ENCODE measurements around the gene TENT4A. TPM values are rescaled to one million over a fixed set of nuclear protein-coding genes. Genes with fewer than 3 reads are reported as not detected.

TENT4A gene
- total and polyA plus RNA-seq, 10 of the 15 experiments (the other 5 are each of a cell fraction or from before 2014, with no cell fraction given): 1.4 to 30.6 (median 12.5) TPM

DNA sequence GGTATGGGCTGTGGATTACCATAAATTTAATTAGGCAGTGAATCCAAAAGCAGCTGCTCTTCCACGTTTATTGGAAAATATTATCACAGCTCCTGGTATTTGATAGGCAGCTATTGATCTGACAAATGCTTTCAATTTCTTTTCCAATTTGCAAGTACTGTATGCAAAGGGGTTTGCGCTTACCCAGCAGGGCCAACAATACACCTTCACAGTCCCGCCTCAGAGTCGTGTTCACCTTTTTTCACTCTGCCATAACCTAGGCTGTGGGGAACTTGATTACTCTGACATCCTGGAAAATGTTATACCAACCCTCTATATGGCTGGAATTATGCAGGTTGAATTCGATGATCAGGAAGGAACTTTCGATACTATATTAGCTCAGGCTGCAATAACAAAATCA lies 32.3 kb upstream of the TENT4A start:
- ChIA-PET CTCF (interaction anchor here (1.4 kb wide), 1 partner anchor 28 kb away, joined by 5 read pairs; no protein-coding TSS in a partner anchor), POLR2A (no interaction called here), SMC1A (ENCODE audit: uncharacterized antibody, unreplicated experiment) (no interaction called here), RAD21 (ENCODE audit: unreplicated experiment) (no interaction called here)
- FAIRE-seq (no peak), ATAC-seq (no peak), DNase-seq (ENCODE audit: low read depth, low spot score) (no peak)
- Histone ChIP-seq H3K79me2 (ENCODE audit: control insufficient read depth, insufficient read depth, low read length) (no peaks in the 10 kb centered on the region), H3K4me1 (ENCODE audit: control insufficient read depth, insufficient read depth, low read length) (no peaks in the 10 kb centered on the region), H4K20me1 (ENCODE audit: control insufficient read depth, insufficient read depth) (no peaks in the 10 kb centered on the region), H2AFZ (ENCODE audit: control insufficient read depth, low read depth, low read length) (no peak overlapping the region), H3K4me3 (no peak overlapping the region), H3K27me3 (replicated peaks in 1 of 2; ENCODE audit: control insufficient read depth in 2 of 2, insufficient read depth in 2 of 2, low read length in 1 of 2) (no peaks in the 10 kb centered on the region), H3K9ac (ENCODE audit: control insufficient read depth, insufficient read depth, low read length) (no peak overlapping the region), H3K9me3 (replicated peaks; ENCODE audit: control insufficient read depth, insufficient read depth, low read length) (no peaks in the 10 kb centered on the region; the same call in 2 of the 3 replicates), H3K27ac (ENCODE audit: control insufficient read depth, insufficient read depth) (no peak overlapping the region), H3K36me3 (ENCODE audit: control insufficient read depth in 2 of 2, insufficient read depth in 2 of 2, low read length in 1 of 2) (no peaks in the 10 kb centered on the region), H3K4me2 (ENCODE audit: control insufficient read depth, insufficient read depth) (no peak overlapping the region)
- 55% methylated on average over 6 of the region's 6 CpGs for WGBS (ENCODE audit: insufficient coverage, insufficient replicate concordance, low lambda C conversion rate, missing lambda C conversion rate)
- BruUV-seq (replicated peaks): no TSS peak
- in situ Hi-C loops (cut with MboI) (no loop called here), intact Hi-C loops (cut with micrococcal nuclease; ENCODE audit: unreplicated experiment) (no loop called here)
- no peak for TF ChIP-seq HDAC6 (IDR thresholded peaks at IDR 0.05; ENCODE audit: unreplicated experiment)
- TF ChIP-seq IKZF1 (conservative IDR thresholded peaks at IDR 0.05): no peak
- no peak for TF ChIP-seq NFXL1 (IDR thresholded peaks at IDR 0.05; ENCODE audit: borderline replicate concordance)
- TF ChIP-seq HDAC2 (IDR thresholded peaks at IDR 0.05): no peak
- no peak for TF ChIP-seq MTA3 (IDR thresholded peaks at IDR 0.05; ENCODE audit: borderline replicate concordance, low read length)
- no peak for TF ChIP-seq TARDBP (IDR thresholded peaks at IDR 0.05; ENCODE audit: borderline replicate concordance)
- TF ChIP-seq CEBPB (IDR thresholded peaks at IDR 0.05; ENCODE audit: borderline replicate concordance in 1 of 2, low read depth in 2 of 2, low read length in 2 of 2): no peak

GRCh38 chr5:6681682-6682081 lies 31.6 kb upstream of the TENT4A start:
- FAIRE-seq (peak; percentile 23), DNase-seq (ENCODE audit: low read depth, low spot score) (no peak), ATAC-seq (no peak)
- 23% methylated on average over 2 of the region's 2 CpGs for WGBS (ENCODE audit: insufficient coverage, insufficient replicate concordance, low lambda C conversion rate, missing lambda C conversion rate)
- RAD21 ChIA-PET (ENCODE audit: unreplicated experiment): no interaction called here
- CTCF ChIA-PET: interaction anchor here (0.6 to 1.0 kb wide), 2 partner anchors 21 to 48 kb away, joined by 3 read pairs; no protein-coding TSS in a partner anchor
- POLR2A ChIA-PET: no interaction called here
- Histone ChIP-seq H3K27ac (ENCODE audit: control insufficient read depth, insufficient read depth) (no peak overlapping the region), H3K9me3 (replicated peaks; ENCODE audit: control insufficient read depth, insufficient read depth, low read length) (no peaks in the 10 kb centered on the region; the same call in 2 of the 3 replicates), H3K4me3 (no peak overlapping the region), H3K36me3 (ENCODE audit: control insufficient read depth in 2 of 2, insufficient read depth in 2 of 2, low read length in 1 of 2) (no peaks in the 10 kb centered on the region), H4K20me1 (ENCODE audit: control insufficient read depth, insufficient read depth) (no peaks in the 10 kb centered on the region), H3K4me2 (ENCODE audit: control insufficient read depth, insufficient read depth) (no peak overlapping the region), H3K79me2 (ENCODE audit: control insufficient read depth, insufficient read depth, low read length) (no peaks in the 10 kb centered on the region), H3K4me1 (ENCODE audit: control insufficient read depth, insufficient read depth, low read length) (no peaks in the 10 kb centered on the region), H2AFZ (ENCODE audit: control insufficient read depth, low read depth, low read length) (no peak overlapping the region), H3K27me3 (replicated peaks in 1 of 2; ENCODE audit: control insufficient read depth in 2 of 2, insufficient read depth in 2 of 2, low read length in 1 of 2) (0 out of 4 replicates have a peak, but pooled peaks cover 0 to 2% of the 10 kb centered on the region in 2 experiments), H3K9ac (ENCODE audit: control insufficient read depth, insufficient read depth, low read length) (no peak overlapping the region)
- SMC1A ChIA-PET (ENCODE audit: uncharacterized antibody, unreplicated experiment): no interaction called here
- BruUV-seq (replicated peaks): no TSS peak
- in situ Hi-C loops (cut with MboI): no loop called here
- intact Hi-C loops (cut with micrococcal nuclease; ENCODE audit: unreplicated experiment): no loop called here
- no peak for TF ChIP-seq TCF12 (IDR thresholded peaks at IDR 0.05; ENCODE audit: low read depth, low read length)
- TF ChIP-seq ZBED1 (IDR thresholded peaks at IDR 0.05; ENCODE audit: borderline replicate concordance): no peak
- TF ChIP-seq BHLHE40 (IDR thresholded peaks at IDR 0.05; ENCODE audit: borderline replicate concordance in 1 of 2, low read depth in 2 of 2, low read length in 1 of 2): no peak
- TF ChIP-seq IRF3 (IDR thresholded peaks at IDR 0.05): no peak
- no peak for TF ChIP-seq MYB (IDR thresholded peaks at IDR 0.05; ENCODE audit: borderline replicate concordance, low read depth, low read length)
- no peak for TF ChIP-seq EED (IDR thresholded peaks at IDR 0.05; ENCODE audit: low read depth)
- no peak for TF ChIP-seq E2F4 (IDR thresholded peaks at IDR 0.05; ENCODE audit: low read depth, low read length)
- TF ChIP-seq, protein P1, sequence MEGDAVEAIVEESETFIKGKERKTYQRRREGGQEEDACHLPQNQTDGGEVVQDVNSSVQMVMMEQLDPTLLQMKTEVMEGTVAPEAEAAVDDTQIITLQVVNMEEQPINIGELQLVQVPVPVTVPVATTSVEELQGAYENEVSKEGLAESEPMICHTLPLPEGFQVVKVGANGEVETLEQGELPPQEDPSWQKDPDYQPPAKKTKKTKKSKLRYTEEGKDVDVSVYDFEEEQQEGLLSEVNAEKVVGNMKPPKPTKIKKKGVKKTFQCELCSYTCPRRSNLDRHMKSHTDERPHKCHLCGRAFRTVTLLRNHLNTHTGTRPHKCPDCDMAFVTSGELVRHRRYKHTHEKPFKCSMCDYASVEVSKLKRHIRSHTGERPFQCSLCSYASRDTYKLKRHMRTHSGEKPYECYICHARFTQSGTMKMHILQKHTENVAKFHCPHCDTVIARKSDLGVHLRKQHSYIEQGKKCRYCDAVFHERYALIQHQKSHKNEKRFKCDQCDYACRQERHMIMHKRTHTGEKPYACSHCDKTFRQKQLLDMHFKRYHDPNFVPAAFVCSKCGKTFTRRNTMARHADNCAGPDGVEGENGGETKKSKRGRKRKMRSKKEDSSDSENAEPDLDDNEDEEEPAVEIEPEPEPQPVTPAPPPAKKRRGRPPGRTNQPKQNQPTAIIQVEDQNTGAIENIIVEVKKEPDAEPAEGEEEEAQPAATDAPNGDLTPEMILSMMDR (IDR thresholded peaks at IDR 0.05 in 2 of 3, conservative IDR thresholded peaks at IDR 0.05 in 1 of 3; ENCODE audit: control insufficient read depth in 2 of 3, extremely low read depth in 1 of 3, insufficient read depth in 1 of 3, low read depth in 3 of 3, low read length in 3 of 3): no peak
- no peak for TF ChIP-seq DPF2 (IDR thresholded peaks at IDR 0.05)
